SK-N-SH (cell line): ENCODE measurements around the gene USE1. TPM values are rescaled to one million over a fixed set of nuclear protein-coding genes. Genes with fewer than 3 reads are reported as not detected.

ENCODE experiments used
- CTCF ChIA-PET: fragments of 300-600, 350-600 bp; formaldehyde crosslinking; extraction: SDS; loops from one replicate; lab custom pipeline; 2021; lab: Yijun Ruan, JAX
- POLR2A ChIA-PET: fragments of 350-600 bp; sonication (Branson Sonifier 250); formaldehyde crosslinking; extraction: SDS; loops from one replicate; lab custom pipeline; 2020; ENCODE audit warnings: antibody characterized with exemption, inconsistent platforms; lab: Yijun Ruan, JAX
- DNase-seq: peaks from one replicate; pipeline ENCODE4 v3.0.0; 2012
- H2AFZ ChIP-seq: fragments of 200-600 bp; sonication (generic); 2 replicates; pipeline ENCODE4 v1.8.1; 2016; ENCODE audit warnings: antibody characterized with exemption, mild to moderate bottlenecking, low read depth
- H3F3A ChIP-seq: fragments of 200-600 bp; sonication (generic); replicated peaks from 2 replicates; pipeline ENCODE3; 2016; ENCODE audit warnings: antibody characterized with exemption, mild to moderate bottlenecking; ENCODE audit not compliant: insufficient read depth
- H3K27ac ChIP-seq, 2 experiments: fragments of 200-500 bp in 1 of 2; fragments of 200-600 bp in 1 of 2; sonication (Bioruptor generic) in 1 of 2; sonication (generic), shearing (Covaris generic) in 1 of 2; 2 replicates each; pipeline versions ENCODE4 v1.5.1 to v1.6.1; 2014 to 2016; ENCODE audit warnings: low read depth in 2 of 2, inconsistent platforms in 1 of 2, low read length in 1 of 2, mild to moderate bottlenecking in 1 of 2, mixed read lengths in 1 of 2
- H3K27me3 ChIP-seq: fragments of 200-600 bp; sonication (generic), shearing (Covaris generic); 2 replicates; pipeline ENCODE4 v1.6.1; 2016; ENCODE audit warnings: mixed run types; ENCODE audit not compliant: insufficient read depth
- H3K36me3 ChIP-seq, 2 experiments: fragments of 200-500 bp in 1 of 2; fragments of 200-600 bp in 1 of 2; sonication (Bioruptor generic) in 1 of 2; sonication (generic) in 1 of 2; replicated peaks in 1 of 2; 2 replicates each; pipeline versions ENCODE3 to v1.5.1; 2014 to 2016; ENCODE audit warnings: low read length in 1 of 2, mild to moderate bottlenecking in 1 of 2; ENCODE audit not compliant: insufficient read depth in 2 of 2, control insufficient read depth in 1 of 2
- H3K4me1 ChIP-seq, 2 experiments: fragments of 200-500 bp in 1 of 2; fragments of 200-600 bp in 1 of 2; sonication (Bioruptor generic) in 1 of 2; sonication (generic), shearing (Covaris generic) in 1 of 2; 2 replicates each; pipeline versions ENCODE4 v1.5.1 to v1.6.1; 2014 to 2016; ENCODE audit warnings: low read depth in 1 of 2, low read length in 1 of 2, mixed run types in 1 of 2; ENCODE audit not compliant: insufficient read depth in 2 of 2, control insufficient read depth in 1 of 2
- H3K4me2 ChIP-seq: fragments of 200-600 bp; sonication (generic), shearing (Covaris generic); 2 replicates; pipeline ENCODE4 v1.6.1; 2017; ENCODE audit warnings: mixed run types
- H3K4me3 ChIP-seq, 2 experiments: fragments of 200-500 bp in 1 of 2; fragments of 200-600 bp in 1 of 2; sonication (Bioruptor generic) in 1 of 2; sonication (generic), shearing (Covaris generic) in 1 of 2; 2 replicates each; pipeline versions ENCODE4 v1.5.1 to v1.8.1; 2014 to 2016; ENCODE audit warnings: low read depth in 2 of 2, inconsistent platforms in 1 of 2, low read length in 1 of 2, mild to moderate bottlenecking in 1 of 2, mixed read lengths in 1 of 2, moderate library complexity in 1 of 2
- H3K79me2 ChIP-seq: fragments of 200-600 bp; sonication (generic); 2 replicates; pipeline ENCODE4 v1.8.1; 2017; ENCODE audit warnings: mild to moderate bottlenecking; ENCODE audit not compliant: insufficient read depth
- H3K9ac ChIP-seq: fragments of 200-600 bp; sonication (generic); 2 replicates; pipeline ENCODE4 v1.6.1; 2017; ENCODE audit warnings: mixed run types
- H3K9me2 ChIP-seq: fragments of 200-600 bp; sonication (generic); 2 replicates; pipeline ENCODE4 v1.6.1; 2017; ENCODE audit warnings: mixed run types
- H3K9me3 ChIP-seq: fragments of 200-600 bp; sonication (generic); 2 replicates; pipeline ENCODE4 v1.6.1; 2017; ENCODE audit warnings: mixed run types, mild to moderate bottlenecking, moderate library complexity
- H4K20me1 ChIP-seq: fragments of 200-600 bp; sonication (generic); 2 replicates; pipeline ENCODE4 v1.6.1; 2017; ENCODE audit warnings: mild to moderate bottlenecking, mixed run types; ENCODE audit not compliant: insufficient read depth
- CHD2 ChIP-seq: fragments of 150-350 bp; IDR thresholded peaks from 2 replicates; pipeline ENCODE4 v1.6.1; 2018; ENCODE audit warnings: low read length; ENCODE audit not compliant: partially characterized antibody
- ELF1 ChIP-seq: IDR thresholded peaks from 2 replicates; pipeline ENCODE4 v1.4.0; 2012
- GATA2 ChIP-seq: sonication (generic); formaldehyde crosslinking; IDR thresholded peaks from 2 replicates; pipeline ENCODE4 v1.5.0; 2020; ENCODE audit warnings: mild to moderate bottlenecking, missing genetic modification reagents
- JUND ChIP-seq: IDR thresholded peaks from 2 replicates; pipeline ENCODE4 v1.4.0; 2012
- RFX5 ChIP-seq: IDR thresholded peaks from 2 replicates; pipeline ENCODE4 v1.6.1; 2012; ENCODE audit warnings: mild to moderate bottlenecking, improper control_type of control experiment, low read length
- RXRA ChIP-seq: IDR thresholded peaks from 2 replicates; pipeline ENCODE4 v1.4.0; 2012; ENCODE audit warnings: low read depth, mild to moderate bottlenecking, borderline replicate concordance
- SIN3A ChIP-seq: IDR thresholded peaks from 2 replicates; pipeline ENCODE4 v1.6.1; 2012; ENCODE audit warnings: low read depth, mild to moderate bottlenecking, low read length, moderate library complexity, borderline replicate concordance
- TCF12 ChIP-seq: IDR thresholded peaks from 2 replicates; pipeline ENCODE4 v1.4.0; 2012
- TEAD4 ChIP-seq: IDR thresholded peaks from 2 replicates; pipeline ENCODE4 v1.4.0; 2012; ENCODE audit warnings: mild to moderate bottlenecking, borderline replicate concordance; ENCODE audit not compliant: insufficient read depth
- WGBS: methylation state at CpG from one replicate; pipeline ENCODE4 v1.1.6; 2017; ENCODE audit warnings: low lambda C conversion rate; 5-methylcytosine and 5-hydroxymethylcytosine counted together
- polyA plus RNA-seq, 3 experiments: library from polyadenylated mRNA; depleted of rRNA; stranded (reverse); fragments of >200 nt; gene quantifications; 2 replicates each; pipeline ENCODE4 v1.2.3, GENCODE V29; 2012
- TF ChIP-seq, protein P1 (sequence below): IDR thresholded peaks from 2 replicates; pipeline ENCODE4 v1.4.0; 2012; ENCODE audit warnings: low read depth
- TF ChIP-seq, protein P2 (sequence below): fragments of 150-350 bp; IDR thresholded peaks from 2 replicates; pipeline ENCODE4 v1.6.1; 2016; ENCODE audit warnings: mild to moderate bottlenecking, low read depth, low read length
- TF ChIP-seq, protein P3 (sequence below): fragments of 200-600 bp; sonication (generic); IDR thresholded peaks from 2 replicates; pipeline ENCODE4 v1.6.1; 2017; ENCODE audit warnings: antibody characterized with exemption, mild to moderate bottlenecking, moderate library complexity
- TF ChIP-seq, protein P4 (sequence below): fragments of 150-350 bp; IDR thresholded peaks from 2 replicates; pipeline ENCODE4 v1.6.1; 2017; ENCODE audit warnings: antibody characterized with exemption, low read length, low read depth, borderline replicate concordance
- TF ChIP-seq, protein P5 (sequence below): IDR thresholded peaks from 2 replicates; pipeline ENCODE4; 2012

The USE1 gene
- polyA plus RNA-seq, 1 of the 3 experiments (the other 2 are of a cell fraction) = 81.8 TPM

DNA sequence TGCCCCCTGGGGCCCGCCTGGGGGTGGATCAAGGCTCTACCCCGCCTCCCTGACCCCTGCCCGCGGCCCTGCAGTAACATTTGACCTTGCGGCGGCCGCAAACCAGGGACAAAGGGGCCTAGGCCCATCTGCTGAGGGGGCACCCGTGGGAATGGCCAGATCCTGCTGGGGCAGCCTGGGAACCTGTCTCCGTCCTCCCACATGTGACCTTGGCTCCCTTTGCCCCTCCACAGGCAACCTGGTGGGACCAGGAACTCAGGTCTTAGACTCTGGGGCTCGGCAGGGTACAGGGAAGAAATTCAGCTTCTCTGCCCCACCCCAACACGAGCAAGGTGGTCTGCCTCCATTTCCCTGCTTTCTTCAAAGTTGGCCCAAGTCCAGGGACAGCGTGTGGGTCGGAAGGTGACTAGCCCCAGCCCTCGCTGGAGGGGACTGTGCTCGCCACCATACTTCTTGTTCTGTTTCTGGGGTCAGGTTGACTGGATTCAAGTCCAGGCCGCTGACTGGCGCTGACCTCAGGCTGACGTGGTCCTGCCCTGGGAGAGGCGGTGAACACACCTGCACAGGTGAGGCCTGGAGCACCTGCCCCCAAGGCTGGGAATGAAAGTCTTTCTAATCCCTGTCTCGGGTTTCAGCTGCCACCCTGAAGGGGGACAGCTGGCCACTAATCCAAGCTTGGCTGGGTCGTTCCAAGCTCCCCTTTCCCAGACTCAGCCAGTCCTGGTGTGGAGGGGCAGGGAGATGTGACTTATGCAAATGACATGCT is 33.0 kb downstream of the USE1 start:
- Histone ChIP-seq H3K4me3 (no peak overlapping the region), H4K20me1 (peaks cover 2% of the 10 kb centered on the region; the same call in 1 of the 2 replicates), H3K4me1 (peaks cover 6 to 22% of the 10 kb centered on the region in 2 experiments; a peak in 2 of 4 replicates), H3K9me2 (no peaks in the 10 kb centered on the region), H3F3A (peaks cover 4% of the 10 kb centered on the region), H3K9me3 (no peaks in the 10 kb centered on the region), H3K79me2 (peaks cover 21% of the 10 kb centered on the region), H2AFZ (no peak overlapping the region), H3K36me3 (no peaks in the 10 kb centered on the region), H3K9ac (no peak overlapping the region), H3K27ac (no peak overlapping the region), H3K4me2 (no peak overlapping the region), H3K27me3 (no peaks in the 10 kb centered on the region)
- TF ChIP-seq, protein P1, sequence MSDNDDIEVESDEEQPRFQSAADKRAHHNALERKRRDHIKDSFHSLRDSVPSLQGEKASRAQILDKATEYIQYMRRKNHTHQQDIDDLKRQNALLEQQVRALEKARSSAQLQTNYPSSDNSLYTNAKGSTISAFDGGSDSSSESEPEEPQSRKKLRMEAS = no peak
- TF ChIP-seq ELF1 = no peak
- TF ChIP-seq CHD2 = no peak
- TF ChIP-seq GATA2 = no peak
- CTCF ChIA-PET = interaction anchor here (1.1 to 2.9 kb wide), 4 partner anchors 12 to 36 kb away, joined by 3 to 14 read pairs (median 4); no protein-coding TSS in a partner anchor
- no peak for DNase-seq
- POLR2A ChIA-PET = no interaction called here
- 94% methylated on average over 8 of the region's 21 CpGs for WGBS

DNA sequence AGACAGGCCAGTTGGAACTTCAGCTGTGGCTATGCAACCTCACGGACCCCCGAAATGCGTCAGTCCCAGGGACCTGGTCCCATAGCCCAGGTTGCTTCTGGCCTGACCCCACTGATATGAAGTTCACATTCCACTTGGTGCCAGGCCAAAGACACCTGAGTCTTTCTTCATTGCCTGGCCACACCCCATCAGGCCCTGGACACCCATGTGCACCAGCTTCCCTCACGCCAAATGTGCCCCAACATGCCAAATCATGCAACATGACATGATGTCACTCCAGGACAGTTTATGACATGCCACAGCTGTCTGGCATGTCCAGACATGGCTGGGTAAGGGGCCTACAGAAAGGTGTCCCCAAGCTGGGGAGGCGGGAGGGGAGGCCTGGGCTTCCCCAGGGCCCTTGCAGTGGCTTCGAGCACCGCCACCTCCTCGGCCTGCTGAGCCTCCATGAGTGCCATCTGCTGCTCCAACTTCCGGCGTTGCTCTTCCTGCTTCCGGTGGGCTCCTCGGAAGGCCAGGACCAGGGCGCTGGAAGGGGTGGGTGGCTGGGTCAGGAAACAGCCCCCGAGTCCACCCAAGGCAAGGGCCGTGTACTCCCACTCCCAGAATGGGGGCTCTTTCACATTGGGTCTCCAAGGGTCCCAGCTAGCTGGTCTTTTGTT is 34.9 kb downstream of the USE1 start:
- Histone ChIP-seq H3K79me2 (peaks cover 3% of the 10 kb centered on the region), H3F3A (no peaks in the 10 kb centered on the region), H3K9me3 (no peaks in the 10 kb centered on the region), H3K27me3 (no peaks in the 10 kb centered on the region), H3K4me1 (peaks cover 6 to 16% of the 10 kb centered on the region in 2 experiments; a peak in 2 of 4 replicates), H3K4me2 (no peak overlapping the region), H3K36me3 (no peaks in the 10 kb centered on the region), H3K9ac (no peak overlapping the region), H3K4me3 (no peak overlapping the region), H3K9me2 (no peaks in the 10 kb centered on the region), H3K27ac (no peak overlapping the region), H2AFZ (no peak overlapping the region), H4K20me1 (no peaks in the 10 kb centered on the region)
- TF ChIP-seq TEAD4 (no peak), RFX5 (no peak), SIN3A (no peak), JUND (no peak), RXRA (no peak), TCF12 (no peak), CHD2 (no peak)
- TF ChIP-seq, protein P2, sequence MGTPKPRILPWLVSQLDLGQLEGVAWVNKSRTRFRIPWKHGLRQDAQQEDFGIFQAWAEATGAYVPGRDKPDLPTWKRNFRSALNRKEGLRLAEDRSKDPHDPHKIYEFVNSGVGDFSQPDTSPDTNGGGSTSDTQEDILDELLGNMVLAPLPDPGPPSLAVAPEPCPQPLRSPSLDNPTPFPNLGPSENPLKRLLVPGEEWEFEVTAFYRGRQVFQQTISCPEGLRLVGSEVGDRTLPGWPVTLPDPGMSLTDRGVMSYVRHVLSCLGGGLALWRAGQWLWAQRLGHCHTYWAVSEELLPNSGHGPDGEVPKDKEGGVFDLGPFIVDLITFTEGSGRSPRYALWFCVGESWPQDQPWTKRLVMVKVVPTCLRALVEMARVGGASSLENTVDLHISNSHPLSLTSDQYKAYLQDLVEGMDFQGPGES = no peak
- TF ChIP-seq, protein P3, sequence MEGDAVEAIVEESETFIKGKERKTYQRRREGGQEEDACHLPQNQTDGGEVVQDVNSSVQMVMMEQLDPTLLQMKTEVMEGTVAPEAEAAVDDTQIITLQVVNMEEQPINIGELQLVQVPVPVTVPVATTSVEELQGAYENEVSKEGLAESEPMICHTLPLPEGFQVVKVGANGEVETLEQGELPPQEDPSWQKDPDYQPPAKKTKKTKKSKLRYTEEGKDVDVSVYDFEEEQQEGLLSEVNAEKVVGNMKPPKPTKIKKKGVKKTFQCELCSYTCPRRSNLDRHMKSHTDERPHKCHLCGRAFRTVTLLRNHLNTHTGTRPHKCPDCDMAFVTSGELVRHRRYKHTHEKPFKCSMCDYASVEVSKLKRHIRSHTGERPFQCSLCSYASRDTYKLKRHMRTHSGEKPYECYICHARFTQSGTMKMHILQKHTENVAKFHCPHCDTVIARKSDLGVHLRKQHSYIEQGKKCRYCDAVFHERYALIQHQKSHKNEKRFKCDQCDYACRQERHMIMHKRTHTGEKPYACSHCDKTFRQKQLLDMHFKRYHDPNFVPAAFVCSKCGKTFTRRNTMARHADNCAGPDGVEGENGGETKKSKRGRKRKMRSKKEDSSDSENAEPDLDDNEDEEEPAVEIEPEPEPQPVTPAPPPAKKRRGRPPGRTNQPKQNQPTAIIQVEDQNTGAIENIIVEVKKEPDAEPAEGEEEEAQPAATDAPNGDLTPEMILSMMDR = no peak
- TF ChIP-seq, protein P4, sequence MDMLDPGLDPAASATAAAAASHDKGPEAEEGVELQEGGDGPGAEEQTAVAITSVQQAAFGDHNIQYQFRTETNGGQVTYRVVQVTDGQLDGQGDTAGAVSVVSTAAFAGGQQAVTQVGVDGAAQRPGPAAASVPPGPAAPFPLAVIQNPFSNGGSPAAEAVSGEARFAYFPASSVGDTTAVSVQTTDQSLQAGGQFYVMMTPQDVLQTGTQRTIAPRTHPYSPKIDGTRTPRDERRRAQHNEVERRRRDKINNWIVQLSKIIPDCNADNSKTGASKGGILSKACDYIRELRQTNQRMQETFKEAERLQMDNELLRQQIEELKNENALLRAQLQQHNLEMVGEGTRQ = no peak
- TF ChIP-seq, protein P5, sequence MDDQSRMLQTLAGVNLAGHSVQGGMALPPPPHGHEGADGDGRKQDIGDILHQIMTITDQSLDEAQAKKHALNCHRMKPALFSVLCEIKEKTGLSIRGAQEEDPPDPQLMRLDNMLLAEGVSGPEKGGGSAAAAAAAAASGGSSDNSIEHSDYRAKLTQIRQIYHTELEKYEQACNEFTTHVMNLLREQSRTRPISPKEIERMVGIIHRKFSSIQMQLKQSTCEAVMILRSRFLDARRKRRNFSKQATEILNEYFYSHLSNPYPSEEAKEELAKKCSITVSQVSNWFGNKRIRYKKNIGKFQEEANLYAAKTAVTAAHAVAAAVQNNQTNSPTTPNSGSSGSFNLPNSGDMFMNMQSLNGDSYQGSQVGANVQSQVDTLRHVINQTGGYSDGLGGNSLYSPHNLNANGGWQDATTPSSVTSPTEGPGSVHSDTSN = no peak
- POLR2A ChIA-PET = no interaction called here
- 94% methylated on average over 11 of the region's 15 CpGs for WGBS
- no peak for DNase-seq
- CTCF ChIA-PET = interaction anchor here (0.6 to 2.9 kb wide), 4 partner anchors 11 to 34 kb away, joined by 3 to 14 read pairs (median 4); no protein-coding TSS in a partner anchor
